Progenitor cell of endocrine pancreas (in vitro differentiated cells): Measurements from ENCODE around the gene NACAD. TPM values are rescaled to one million over a fixed set of nuclear protein-coding genes. Genes with fewer than 3 reads are reported as not detected.

Source experiments
- DNase-seq: peaks from one replicate; pipeline ENCODE4 v3.0.0; 2021; ENCODE audit warnings: low spot score; ENCODE audit not compliant: unreplicated experiment
- H3K27ac Mint-ChIP-seq: 2 replicates; pipeline ENCODE4 v1.8.0; 2021; ENCODE audit warnings: mild to moderate bottlenecking, moderate library complexity, mixed read lengths
- H3K27me3 Mint-ChIP-seq: 2 replicates; pipeline ENCODE4 v1.8.0; 2021; ENCODE audit warnings: mixed read lengths
- H3K36me3 Mint-ChIP-seq: 2 replicates; pipeline ENCODE4 v1.8.0; 2022; ENCODE audit warnings: mixed read lengths; ENCODE audit not compliant: insufficient read depth
- H3K4me1 Mint-ChIP-seq: 2 replicates; pipeline ENCODE4 v1.8.0; 2021; ENCODE audit warnings: low read depth, mixed read lengths
- H3K4me3 Mint-ChIP-seq: 2 replicates; pipeline ENCODE4 v1.8.0; 2021; ENCODE audit warnings: low read depth, mild to moderate bottlenecking, moderate library complexity, mixed read lengths
- H3K9me3 Mint-ChIP-seq: 2 replicates; pipeline ENCODE4 v1.8.0; 2021; ENCODE audit warnings: low read depth, mixed read lengths
- total RNA-seq: library from RNA; stranded (reverse); gene quantifications from 2 replicates; pipeline ENCODE4 v1.2.1, GENCODE V29; 2021
- TF ChIP-seq, protein P1 (sequence below): fragments of 200-600 bp; sonication (generic); IDR thresholded peaks from one replicate; pipeline ENCODE4 v1.5.0; 2021; ENCODE audit warnings: antibody characterized with exemption, mild to moderate bottlenecking; ENCODE audit not compliant: unreplicated experiment

The NACAD gene
- total RNA-seq, 1 donor from 2014 or later: 11.7 TPM

DNA sequence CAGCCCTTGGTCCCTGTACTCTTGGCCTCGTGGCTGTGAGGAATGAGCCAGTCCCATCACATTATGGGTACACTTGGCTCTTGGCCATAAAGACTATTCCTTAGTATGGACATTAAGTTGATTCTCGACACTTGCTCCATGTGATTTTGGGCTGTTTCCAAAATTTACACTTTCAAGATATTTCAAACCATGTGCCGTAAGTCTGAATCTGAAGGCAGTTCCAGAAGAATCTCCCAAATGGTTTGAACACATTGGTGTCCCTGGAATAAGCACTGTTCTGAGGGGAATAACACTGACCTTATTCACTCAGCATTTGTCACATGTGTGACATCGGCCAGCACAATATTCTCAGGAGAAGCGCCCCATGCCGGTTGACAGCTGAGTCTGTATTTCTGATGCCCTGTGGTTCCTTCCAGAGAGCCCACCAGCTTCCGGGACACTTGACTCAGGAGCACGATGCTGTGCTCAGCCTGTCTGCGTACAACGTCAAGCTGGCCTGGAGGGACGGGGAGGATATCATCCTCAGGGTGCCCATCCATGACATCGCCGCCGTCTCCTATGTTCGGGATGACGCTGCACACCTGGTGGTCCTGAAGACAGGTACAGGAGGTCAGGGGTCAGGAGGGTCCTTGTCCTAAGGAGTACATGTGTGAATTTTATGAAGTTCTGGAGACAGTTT is 24.6 kb downstream of the NACAD start:
- no peaks in the 10 kb centered on the region for H3K27me3 Mint-ChIP-seq
- H3K4me1 Mint-ChIP-seq: no peaks in the 10 kb centered on the region
- H3K36me3 Mint-ChIP-seq: peaks cover 3% of the 10 kb centered on the region
- no peak overlapping the region for H3K27ac Mint-ChIP-seq
- H3K9me3 Mint-ChIP-seq: no peaks in the 10 kb centered on the region
- TF ChIP-seq, protein P1, sequence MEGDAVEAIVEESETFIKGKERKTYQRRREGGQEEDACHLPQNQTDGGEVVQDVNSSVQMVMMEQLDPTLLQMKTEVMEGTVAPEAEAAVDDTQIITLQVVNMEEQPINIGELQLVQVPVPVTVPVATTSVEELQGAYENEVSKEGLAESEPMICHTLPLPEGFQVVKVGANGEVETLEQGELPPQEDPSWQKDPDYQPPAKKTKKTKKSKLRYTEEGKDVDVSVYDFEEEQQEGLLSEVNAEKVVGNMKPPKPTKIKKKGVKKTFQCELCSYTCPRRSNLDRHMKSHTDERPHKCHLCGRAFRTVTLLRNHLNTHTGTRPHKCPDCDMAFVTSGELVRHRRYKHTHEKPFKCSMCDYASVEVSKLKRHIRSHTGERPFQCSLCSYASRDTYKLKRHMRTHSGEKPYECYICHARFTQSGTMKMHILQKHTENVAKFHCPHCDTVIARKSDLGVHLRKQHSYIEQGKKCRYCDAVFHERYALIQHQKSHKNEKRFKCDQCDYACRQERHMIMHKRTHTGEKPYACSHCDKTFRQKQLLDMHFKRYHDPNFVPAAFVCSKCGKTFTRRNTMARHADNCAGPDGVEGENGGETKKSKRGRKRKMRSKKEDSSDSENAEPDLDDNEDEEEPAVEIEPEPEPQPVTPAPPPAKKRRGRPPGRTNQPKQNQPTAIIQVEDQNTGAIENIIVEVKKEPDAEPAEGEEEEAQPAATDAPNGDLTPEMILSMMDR: no peak
- no peak overlapping the region for H3K4me3 Mint-ChIP-seq
- no peak for DNase-seq

DNA sequence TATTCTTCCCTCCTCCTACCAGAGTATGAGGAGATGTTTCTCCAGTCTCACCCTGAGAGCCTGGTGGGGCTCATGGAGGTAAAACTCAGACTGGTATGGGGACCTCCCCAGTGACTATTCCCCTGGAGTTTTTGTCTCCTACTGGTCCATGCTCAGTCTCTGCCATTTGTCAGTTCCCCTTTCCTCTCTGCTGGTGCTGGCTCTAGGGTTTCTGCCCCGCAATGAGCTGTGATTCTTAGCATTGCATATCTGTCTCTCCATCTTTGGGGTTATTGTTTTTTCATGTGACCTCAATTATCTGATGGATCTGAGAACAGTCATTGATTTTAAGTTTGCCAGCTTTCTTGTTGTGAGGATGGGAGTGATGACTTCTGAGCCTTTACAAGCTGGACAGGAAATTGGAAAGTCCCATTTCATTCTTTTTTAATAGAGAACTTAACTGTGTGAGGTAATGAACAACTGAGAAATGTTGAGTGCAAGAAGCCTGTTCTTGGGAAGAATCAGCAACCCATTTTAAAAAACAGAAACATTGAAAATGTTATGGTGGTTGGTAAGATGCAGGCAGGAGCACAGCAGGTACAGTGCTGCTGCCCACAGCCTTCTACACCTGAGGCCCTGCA is 26.9 kb downstream of the NACAD start:
- H3K36me3 Mint-ChIP-seq: peaks cover 1% of the 10 kb centered on the region
- no peak overlapping the region for H3K4me3 Mint-ChIP-seq
- peak overlapping the region; percentile 21 for H3K27ac Mint-ChIP-seq
- H3K9me3 Mint-ChIP-seq: no peaks in the 10 kb centered on the region
- no peaks in the 10 kb centered on the region for H3K4me1 Mint-ChIP-seq
- DNase-seq: no peak
- no peaks in the 10 kb centered on the region for H3K27me3 Mint-ChIP-seq
- TF ChIP-seq, protein P1: no peak

DNA sequence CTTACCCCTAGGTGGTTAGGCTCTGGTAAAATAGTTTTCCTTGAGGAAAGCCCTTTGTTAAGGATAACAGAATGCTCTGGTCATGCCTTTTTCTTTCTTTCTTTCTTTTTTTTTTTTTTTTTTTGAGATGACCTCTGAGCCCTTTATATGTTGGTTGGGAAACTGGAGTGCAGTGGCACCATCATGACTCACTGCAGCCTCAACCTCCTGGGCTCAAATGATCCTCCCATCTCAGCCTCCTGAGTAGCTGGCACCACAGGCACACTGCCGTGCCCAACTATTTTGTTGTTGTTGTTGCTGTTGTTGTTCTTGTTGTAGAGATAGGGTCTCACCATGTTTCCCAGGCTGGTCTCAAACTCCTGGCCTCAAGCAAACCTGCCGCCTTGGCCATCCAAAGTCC is 27.4 kb downstream of the NACAD start:
- H3K4me1 Mint-ChIP-seq: no peaks in the 10 kb centered on the region
- TF ChIP-seq, protein P1: no peak
- no peak for DNase-seq
- no peaks in the 10 kb centered on the region for H3K27me3 Mint-ChIP-seq
- H3K4me3 Mint-ChIP-seq: no peak overlapping the region
- no peaks in the 10 kb centered on the region for H3K9me3 Mint-ChIP-seq
- H3K27ac Mint-ChIP-seq: no peak overlapping the region
- peaks cover 1% of the 10 kb centered on the region for H3K36me3 Mint-ChIP-seq

DNA sequence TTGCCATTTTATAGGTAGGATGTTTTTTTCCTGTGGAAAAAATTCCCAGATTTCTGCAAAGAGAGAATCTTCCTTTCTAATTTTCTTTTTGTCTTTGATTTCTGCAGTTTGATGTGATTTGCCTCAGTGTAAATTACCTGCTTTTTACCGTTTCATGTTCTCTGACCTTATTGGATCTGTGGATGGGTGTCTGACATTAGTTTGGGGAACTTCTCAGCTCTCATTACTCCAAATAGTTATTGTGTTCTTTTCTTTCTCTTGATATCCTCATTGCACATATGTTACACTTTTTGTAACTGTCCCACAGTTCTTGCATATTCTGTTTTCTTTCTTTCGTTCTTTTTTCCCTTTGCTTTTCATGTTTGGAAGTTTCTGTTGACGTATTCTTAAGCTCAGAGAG is 28.5 kb downstream of the NACAD start:
- no peak for DNase-seq
- H3K9me3 Mint-ChIP-seq: peaks cover 3% of the 10 kb centered on the region
- H3K27me3 Mint-ChIP-seq: no peaks in the 10 kb centered on the region
- peaks cover 2% of the 10 kb centered on the region for H3K36me3 Mint-ChIP-seq
- H3K27ac Mint-ChIP-seq: no peak overlapping the region
- H3K4me3 Mint-ChIP-seq: no peak overlapping the region
- TF ChIP-seq, protein P1: no peak
- no peaks in the 10 kb centered on the region for H3K4me1 Mint-ChIP-seq

DNA sequence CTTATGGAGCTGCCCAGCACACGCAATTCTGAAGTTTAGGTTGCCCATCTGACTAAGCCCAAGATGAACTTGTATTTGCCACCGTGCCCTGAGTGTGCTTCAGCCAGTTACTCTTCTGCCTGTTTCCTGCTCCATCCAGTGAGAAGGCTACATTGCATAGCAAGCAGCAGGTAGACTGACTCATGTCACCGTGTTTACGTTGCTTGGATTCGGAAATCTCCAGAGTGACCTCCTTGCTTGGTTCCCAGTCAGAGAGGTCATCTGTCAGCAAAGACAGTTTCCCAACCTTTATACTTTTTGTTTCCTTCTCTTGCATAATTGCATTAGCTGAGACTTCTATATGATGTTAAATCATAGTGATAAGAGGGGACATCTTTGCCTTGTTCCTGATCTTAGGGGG is 30.9 kb downstream of the NACAD start:
- Mint-ChIP-seq H3K27me3 (no peaks in the 10 kb centered on the region), H3K9me3 (peaks cover 7% of the 10 kb centered on the region), H3K4me3 (no peak overlapping the region), H3K4me1 (no peaks in the 10 kb centered on the region), H3K27ac (no peak overlapping the region), H3K36me3 (peaks cover 13% of the 10 kb centered on the region)
- DNase-seq: no peak
- TF ChIP-seq, protein P1: no peak
